Kidney (tissue), 14 donors: ENCODE results near the gene PLSCR5. TPM values are rescaled to one million over a fixed set of nuclear protein-coding genes. Genes with fewer than 3 reads are reported as not detected.
A peak's percentile ranks its signal among the peaks of the same experiment; 100 is the strongest.

Source experiments
- DNase-seq, 5 donors: peaks; one replicate each; pipeline ENCODE4 v3.0.0-alpha.2; 2013 to 2020
- FAIRE-seq: peaks from 2 replicates; lab custom pipeline; 2012; peaks lifted over from hg19 to GRCh38; lab: Jason Lieb, UNC
- H3K27ac ChIP-seq, 2 donors: one replicate each; pipeline ENCODE4 v1.7.0; 2013; ENCODE audit warnings: low read depth in 2 of 2, low read length in 2 of 2, inconsistent platforms in 1 of 2
- H3K27me3 ChIP-seq: one replicate; pipeline ENCODE4 v1.7.1; 2013; ENCODE audit warnings: low read length, inconsistent platforms; ENCODE audit not compliant: control insufficient read depth, insufficient read depth
- H3K36me3 ChIP-seq, 3 donors: one replicate each; pipeline versions ENCODE4 v1.7.0 to v1.7.1; 2013; ENCODE audit warnings: low read length in 3 of 3, control low read depth in 1 of 3, inconsistent platforms in 1 of 3; ENCODE audit not compliant: insufficient read depth in 3 of 3, control insufficient read depth in 2 of 3
- H3K4me1 ChIP-seq, 3 donors: one replicate each; pipeline versions ENCODE4 v1.7.0 to v1.7.1; 2013; ENCODE audit warnings: low read length in 3 of 3, inconsistent platforms in 1 of 3, low read depth in 1 of 3; ENCODE audit not compliant: control insufficient read depth in 2 of 3, insufficient read depth in 2 of 3
- H3K4me3 ChIP-seq, 3 donors: one replicate each; pipeline versions ENCODE4 v1.7.0 to v1.8.1; 2013; ENCODE audit warnings: low read length in 3 of 3, control low read depth in 1 of 3, inconsistent platforms in 1 of 3
- H3K9ac ChIP-seq, 3 donors: one replicate each; pipeline versions ENCODE4 v1.7.0 to v1.7.1; 2013; ENCODE audit warnings: low read length in 3 of 3, control low read depth in 1 of 3, inconsistent platforms in 1 of 3
- H3K9me3 ChIP-seq, 3 donors: one replicate each; pipeline versions ENCODE4 v1.7.0 to v1.7.1; 2013; ENCODE audit warnings: low read length in 3 of 3, control low read depth in 1 of 3, inconsistent platforms in 1 of 3; ENCODE audit not compliant: control insufficient read depth in 2 of 3, insufficient read depth in 1 of 3
- intact Hi-C: fragments of 100-400 bp; cut with DNase I; formaldehyde crosslinking; loops from one replicate; pipeline ENCODE4 v1.11.1; 2022
- polyA plus RNA-seq: library from polyadenylated mRNA; stranded (reverse); fragments of 350-450 nt; fragmentation: Illumina TruSeq; extraction: RNeasy Lipid Tissue Mini Kit (QIAGEN cat#74804); gene quantifications from one replicate; pipeline ENCODE4 v1.2.3, GENCODE V29; 2014; ENCODE audit warnings: low read depth, low replicate concordance; ENCODE audit not compliant: insufficient read depth
- total RNA-seq: library from RNA; stranded (reverse); fragmentation: NEBNext Ultra II Directional; extraction: Animal tissue kit (Norgen Biotek cat#: 25700); gene quantifications from one replicate; pipeline ENCODE4 v1.2.1, GENCODE V29; 2021
- TF ChIP-seq, protein P1 (sequence below): IDR thresholded peaks from 3 replicates; pipeline ENCODE4 v1.5.1; 2012; ENCODE audit warnings: mild to moderate bottlenecking, moderate library complexity, borderline replicate concordance; ENCODE audit not compliant: insufficient read depth; ENCODE audit errors: extremely low read depth
- donor health status: control.
- donor health status: control.
- donor health status: control.
- donor health status: control.
- donor health status: control.
- donor health status: DM: yes; HTN: yes; CAD: no.
- donor health status: Normal renal cell carcinoma (clear cell type).

PLSCR5 gene
- total and polyA plus RNA-seq, 2 donors from 2014 or later = not detected

DNA sequence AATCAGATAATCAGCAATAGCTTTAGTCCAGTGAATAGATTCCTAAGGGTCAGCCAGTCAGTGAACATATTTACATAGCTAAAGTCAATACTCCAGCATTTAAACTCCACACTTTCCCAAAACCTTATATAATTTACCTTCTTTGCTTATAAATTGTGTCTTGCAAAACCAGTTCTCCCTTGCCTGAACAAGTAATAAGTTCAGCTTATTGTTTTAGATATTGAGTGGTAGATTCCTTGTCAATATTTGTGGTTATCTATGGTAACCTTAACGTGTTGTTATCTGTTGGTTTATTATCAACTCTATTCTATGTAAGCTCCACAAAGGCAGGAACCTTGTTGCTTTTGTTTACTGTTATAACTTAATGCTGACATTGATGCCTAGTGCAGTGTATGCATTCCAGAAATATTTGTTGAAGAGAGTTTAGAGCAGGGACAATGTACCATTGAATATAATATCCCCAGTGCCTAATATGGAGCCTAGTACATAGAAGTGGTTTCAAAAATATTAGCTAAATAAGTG, 24.0 kb downstream of the PLSCR5 start:
- intact Hi-C loops = no loop called here
- FAIRE-seq = no peak

DNA sequence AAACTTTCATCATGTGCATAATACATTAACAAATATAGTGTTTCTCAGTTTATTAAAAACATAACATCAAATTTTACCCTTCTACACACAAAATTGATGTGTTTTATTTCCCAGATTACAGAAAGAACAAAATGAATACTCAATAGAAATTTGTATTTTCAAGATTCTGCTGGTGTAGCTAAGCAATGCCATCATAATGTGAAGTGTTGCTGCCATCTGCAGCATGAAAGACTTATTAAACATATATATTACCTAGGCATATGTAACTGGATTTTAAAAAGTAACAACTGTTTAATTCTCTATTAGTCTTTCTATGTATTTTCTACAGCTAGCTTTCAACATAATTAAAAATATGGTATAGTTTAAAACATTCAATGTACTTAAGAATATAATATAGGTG, 27.5 kb downstream of the PLSCR5 start:
- Histone ChIP-seq H3K4me3 (no peak overlapping the region), H3K9me3 (no peaks in the 10 kb centered on the region), H3K36me3 (no peaks in the 10 kb centered on the region), H3K9ac (no peak overlapping the region), H3K27me3 (no peaks in the 10 kb centered on the region), H3K27ac (no peak overlapping the region), H3K4me1 (no peaks in the 10 kb centered on the region)
- peak; percentile 87 for FAIRE-seq
- peak in 2 of 5 donors; percentile 53 to 74 for DNase-seq
- intact Hi-C loops = loop anchor here (10.0 kb wide), 1 partner anchor 243 kb away; no protein-coding TSS in a partner anchor
- TF ChIP-seq, protein P1, sequence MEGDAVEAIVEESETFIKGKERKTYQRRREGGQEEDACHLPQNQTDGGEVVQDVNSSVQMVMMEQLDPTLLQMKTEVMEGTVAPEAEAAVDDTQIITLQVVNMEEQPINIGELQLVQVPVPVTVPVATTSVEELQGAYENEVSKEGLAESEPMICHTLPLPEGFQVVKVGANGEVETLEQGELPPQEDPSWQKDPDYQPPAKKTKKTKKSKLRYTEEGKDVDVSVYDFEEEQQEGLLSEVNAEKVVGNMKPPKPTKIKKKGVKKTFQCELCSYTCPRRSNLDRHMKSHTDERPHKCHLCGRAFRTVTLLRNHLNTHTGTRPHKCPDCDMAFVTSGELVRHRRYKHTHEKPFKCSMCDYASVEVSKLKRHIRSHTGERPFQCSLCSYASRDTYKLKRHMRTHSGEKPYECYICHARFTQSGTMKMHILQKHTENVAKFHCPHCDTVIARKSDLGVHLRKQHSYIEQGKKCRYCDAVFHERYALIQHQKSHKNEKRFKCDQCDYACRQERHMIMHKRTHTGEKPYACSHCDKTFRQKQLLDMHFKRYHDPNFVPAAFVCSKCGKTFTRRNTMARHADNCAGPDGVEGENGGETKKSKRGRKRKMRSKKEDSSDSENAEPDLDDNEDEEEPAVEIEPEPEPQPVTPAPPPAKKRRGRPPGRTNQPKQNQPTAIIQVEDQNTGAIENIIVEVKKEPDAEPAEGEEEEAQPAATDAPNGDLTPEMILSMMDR = peak; percentile 49

More for the DNA sequence above, 24.0 kb downstream of the PLSCR5 start:
- TF ChIP-seq, protein P1 = no peak
- no peaks in the 10 kb centered on the region for H3K4me1 ChIP-seq
- no peak overlapping the region for H3K9ac ChIP-seq
- no peaks in the 10 kb centered on the region for H3K27me3 ChIP-seq
- H3K4me3 ChIP-seq = no peak overlapping the region
- H3K27ac ChIP-seq = no peak overlapping the region
- no peaks in the 10 kb centered on the region for H3K9me3 ChIP-seq
- no peak for DNase-seq
- H3K36me3 ChIP-seq = no peaks in the 10 kb centered on the region

DNA sequence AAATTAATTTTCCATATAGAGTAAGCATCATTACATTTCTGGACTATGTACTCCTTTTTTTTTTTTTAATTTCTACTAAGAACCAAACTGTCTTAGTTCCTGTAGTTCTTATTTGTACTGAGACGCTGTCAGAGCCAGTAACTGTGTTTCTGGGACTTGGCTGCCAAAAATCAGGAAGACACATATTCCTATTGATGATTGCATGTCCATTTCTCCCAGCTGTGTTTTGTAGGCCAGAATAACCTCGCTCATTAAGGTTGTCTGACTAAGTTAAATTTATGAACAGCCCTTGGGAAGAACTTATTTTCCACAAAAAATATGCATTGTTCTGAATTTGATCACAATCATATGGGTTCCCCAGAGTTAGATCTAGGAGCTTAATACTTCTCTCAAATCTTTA, 29.5 kb downstream of the PLSCR5 start:
- Histone ChIP-seq H3K4me3 (no peak overlapping the region), H3K36me3 (no peaks in the 10 kb centered on the region), H3K27ac (no peak overlapping the region), H3K27me3 (no peaks in the 10 kb centered on the region), H3K9me3 (no peaks in the 10 kb centered on the region), H3K9ac (no peak overlapping the region), H3K4me1 (no peaks in the 10 kb centered on the region)
- TF ChIP-seq, protein P1 = no peak
- DNase-seq = no peak
- no peak for FAIRE-seq
- intact Hi-C loops = loop anchor here (10.0 kb wide), 1 partner anchor 241 kb away; no protein-coding TSS in a partner anchor
